GM19351 (cell line): ENCODE data around the gene PTPN4.
"Not testable (repeated sequence)": the region's sequence is repeated elsewhere in the genome, so short reads cannot be mapped to it uniquely, and the experiment has no call there.

Source experiments
- ATAC-seq: cut with Tn5 transposase; IDR thresholded peaks from one replicate; pipeline ENCODE4 v1.9.1; 2021; ENCODE audit warnings: mild to moderate bottlenecking, moderate library complexity; ENCODE audit not compliant: unreplicated experiment

PTPN4 gene

DNA sequence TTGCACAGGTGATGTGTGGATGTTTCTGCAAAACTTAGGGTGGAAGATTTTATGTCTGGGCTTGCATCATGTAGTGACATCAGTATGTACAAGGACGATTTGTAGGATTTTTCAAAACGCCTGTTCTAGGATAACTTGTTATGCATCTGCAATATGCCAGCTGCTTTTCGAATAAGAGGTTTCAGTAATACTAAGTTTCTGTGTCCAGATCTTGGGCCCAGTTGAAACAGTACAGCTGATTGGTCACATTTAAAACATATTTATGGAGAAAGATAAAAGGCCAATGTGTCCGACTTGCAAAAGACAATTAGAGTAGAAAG, 1.2 kb downstream of the PTPN4 start:
- ATAC-seq: no peak

- no peak for ATAC-seq
Observed at GRCh38 chr2:119764832-119765231, 5.1 kb downstream of the PTPN4 start.

GRCh38 chr2:119765433-119766002, 5.8 kb downstream of the PTPN4 start:
- ATAC-seq: no peak

GRCh38 chr2:119766944-119767343, 7.2 kb downstream of the PTPN4 start:
- no peak for ATAC-seq

- ATAC-seq: no peak
Observed at GRCh38 chr2:119768742-119769141, 9.0 kb downstream of the PTPN4 start.

- ATAC-seq: no peak
Observed at GRCh38 chr2:119769645-119770044, 9.9 kb downstream of the PTPN4 start.

DNA sequence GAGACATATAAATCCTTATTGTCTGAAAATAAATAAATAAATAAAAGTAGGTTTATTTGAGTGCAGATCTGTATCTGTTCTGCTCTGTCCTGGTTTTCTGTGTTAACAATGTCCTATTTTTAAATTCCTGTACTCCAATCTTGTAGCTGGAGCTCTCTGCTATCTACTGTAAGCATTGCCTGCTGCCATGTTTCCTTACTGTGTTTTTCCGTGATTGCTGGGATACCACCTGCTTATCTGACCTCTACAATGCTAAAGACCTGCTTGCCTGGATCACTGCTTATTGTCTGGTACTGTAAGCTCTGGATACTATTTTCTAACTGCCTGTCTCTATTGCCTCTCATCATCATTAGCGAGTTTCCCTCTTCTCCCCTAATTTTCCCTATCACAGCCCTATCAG, 11.6 kb downstream of the PTPN4 start:
- no peak for ATAC-seq

GRCh38 chr2:119772128-119772527, 12.4 kb downstream of the PTPN4 start:
- no peak for ATAC-seq

DNA sequence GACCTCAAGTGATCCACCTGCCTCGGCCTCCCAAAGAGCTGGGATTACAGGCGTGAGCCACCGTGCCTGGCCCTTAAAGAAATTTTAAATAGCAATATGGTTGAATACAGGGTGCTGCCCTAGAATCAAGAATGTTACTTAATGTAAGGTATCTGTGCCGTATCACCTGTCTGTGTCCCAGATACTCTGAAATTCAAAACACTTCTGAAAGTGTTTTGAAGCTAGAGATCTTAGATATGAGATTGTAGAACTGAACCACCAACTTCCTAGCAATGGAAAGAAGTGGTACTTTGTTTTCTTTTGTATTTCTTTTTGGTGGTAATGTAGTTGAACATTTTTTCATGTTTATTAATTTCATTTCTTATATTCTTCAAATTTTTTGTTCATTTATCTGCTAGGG, 13.0 kb downstream of the PTPN4 start:
- no peak for ATAC-seq

DNA sequence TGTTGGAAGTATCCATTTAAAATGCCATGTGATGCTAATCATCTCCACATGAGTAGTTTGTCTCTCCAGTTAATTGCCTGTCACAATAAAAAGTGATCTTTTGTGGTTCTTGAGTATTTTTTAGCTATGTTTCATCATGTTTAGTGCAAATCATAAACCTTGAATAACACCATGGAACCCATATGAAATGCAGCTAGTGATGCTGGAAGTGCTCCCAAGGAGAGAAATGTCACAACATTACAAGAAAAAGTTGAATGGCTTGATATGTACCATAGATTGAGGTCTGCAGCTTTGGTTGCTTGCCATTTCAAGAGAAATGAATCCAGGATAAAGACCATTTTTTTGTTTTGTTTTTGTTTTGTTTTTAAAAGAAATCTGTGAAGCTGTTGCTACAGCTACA, 14.3 kb downstream of the PTPN4 start:
- no peak for ATAC-seq

DNA sequence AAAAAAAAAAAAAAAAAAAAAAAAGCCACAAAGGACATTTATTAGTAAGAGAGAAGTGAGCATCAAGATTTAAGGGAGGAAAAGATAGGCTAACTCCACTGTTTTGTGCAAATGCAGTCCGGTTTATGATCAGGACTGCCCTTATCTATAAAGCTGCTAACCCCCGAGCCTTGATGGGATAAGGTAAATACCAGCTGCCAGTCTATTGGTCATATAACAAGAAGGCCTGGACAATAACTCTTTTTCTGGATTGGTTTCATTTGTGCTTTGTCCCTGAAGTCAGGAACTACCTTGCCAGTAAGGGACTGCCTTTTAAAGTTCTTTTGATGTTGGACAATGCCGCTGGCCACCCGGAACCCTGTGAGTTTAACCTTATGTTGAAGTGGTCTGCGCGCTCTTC, 15.4 kb downstream of the PTPN4 start:
- no peak for ATAC-seq

GRCh38 chr2:119782308-119783027, 22.7 kb downstream of the PTPN4 start:
- ATAC-seq: no peak

DNA sequence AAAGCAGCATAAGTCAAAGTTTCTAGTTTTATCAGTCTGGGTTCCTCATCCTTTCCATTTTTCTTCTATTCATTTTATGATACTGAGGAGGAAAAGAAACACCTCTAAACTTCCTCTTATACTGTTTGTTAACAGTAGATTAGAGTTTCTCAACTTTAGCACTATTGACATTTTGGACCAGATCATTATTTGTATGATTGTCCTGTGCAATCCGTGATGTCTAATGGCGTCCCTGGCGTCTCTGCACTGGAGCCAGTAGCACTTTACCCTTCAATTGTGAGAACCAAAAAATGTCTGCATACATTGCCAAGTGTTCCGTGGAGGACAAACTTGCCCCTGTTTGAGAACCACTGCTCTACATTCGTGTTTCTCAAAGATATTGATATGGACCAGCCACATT, 25.2 kb downstream of the PTPN4 start:
- ATAC-seq: no peak

DNA sequence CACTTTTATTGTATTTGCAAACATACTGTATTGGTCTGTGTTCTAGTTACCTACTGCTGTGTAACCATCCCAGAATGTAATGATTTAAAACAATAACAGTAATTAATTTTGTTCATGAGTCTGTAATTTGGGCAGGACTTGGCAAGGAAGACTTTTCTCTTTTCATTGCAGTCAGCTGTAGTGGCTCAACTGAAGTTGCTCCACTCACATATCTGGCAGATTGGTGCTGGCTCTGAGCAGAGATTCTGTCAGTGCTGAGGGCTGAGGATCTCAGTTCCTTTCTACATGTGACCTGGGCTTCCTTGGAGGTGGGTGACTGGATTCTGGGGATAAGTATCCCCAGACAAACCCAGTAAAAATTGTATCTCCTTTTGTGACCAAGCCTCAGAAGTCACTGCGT, 26.6 kb downstream of the PTPN4 start:
- ATAC-seq: no peak

DNA sequence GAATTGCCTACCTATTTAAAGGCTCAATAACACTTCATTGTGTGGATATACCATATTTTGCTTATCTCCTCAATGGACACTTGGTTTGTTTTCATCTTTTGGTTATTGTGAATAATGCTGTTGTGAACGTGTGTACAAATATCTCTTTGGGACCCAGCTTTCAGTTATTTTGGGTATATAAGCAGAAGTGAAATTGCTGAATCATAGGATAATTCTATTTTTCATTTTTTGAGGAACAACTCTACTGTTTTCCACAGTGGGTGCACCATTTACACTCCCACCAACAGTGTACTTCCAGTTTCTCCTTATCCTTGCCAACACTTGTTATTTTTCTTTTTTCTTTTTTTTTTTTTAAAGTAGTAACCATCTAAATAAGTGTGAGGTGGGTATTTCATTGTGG, 29.0 kb downstream of the PTPN4 start:
- ATAC-seq: no peak

DNA sequence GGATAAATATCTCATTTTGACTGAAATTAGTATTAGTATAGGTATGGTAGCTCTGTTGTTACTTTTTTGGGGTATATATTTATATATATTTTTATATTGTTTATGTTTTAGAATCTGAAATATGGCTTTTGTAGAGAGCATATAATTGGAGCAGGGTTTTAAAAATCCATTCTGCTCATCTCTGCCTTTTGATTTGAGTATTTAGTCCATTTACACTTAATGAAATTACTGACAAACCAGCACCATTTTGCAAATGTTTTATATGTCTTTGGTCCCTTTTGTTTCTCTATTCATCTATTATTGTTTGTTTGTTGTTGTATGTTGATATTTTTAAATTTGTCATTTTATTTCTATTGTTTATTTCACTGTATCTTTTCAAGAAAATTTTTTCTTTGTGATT, 30.7 kb downstream of the PTPN4 start:
- ATAC-seq: no peak

- no peak for ATAC-seq
Observed at GRCh38 chr2:119792907-119793312, 33.2 kb downstream of the PTPN4 start.

DNA sequence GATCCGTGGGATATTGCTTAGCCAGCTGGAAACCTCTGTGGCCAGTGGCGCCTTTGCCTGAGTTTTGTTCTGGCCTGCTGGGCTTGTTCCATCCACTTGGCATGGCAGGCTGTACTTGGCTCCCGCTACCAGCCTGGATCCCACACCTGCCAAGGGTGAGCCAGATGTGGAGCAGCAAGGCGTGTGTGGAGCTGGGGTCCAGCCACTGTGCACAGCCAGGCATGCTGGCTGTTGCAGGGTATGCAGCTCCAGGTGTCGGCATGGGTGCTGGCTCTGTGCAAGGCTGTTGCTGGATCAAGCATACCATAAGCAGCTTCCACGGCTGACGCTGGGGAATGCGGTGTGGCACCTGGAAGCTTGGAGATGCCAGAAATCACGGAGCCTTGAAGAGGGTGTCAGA, 34.5 kb downstream of the PTPN4 start:
- no peak for ATAC-seq

DNA sequence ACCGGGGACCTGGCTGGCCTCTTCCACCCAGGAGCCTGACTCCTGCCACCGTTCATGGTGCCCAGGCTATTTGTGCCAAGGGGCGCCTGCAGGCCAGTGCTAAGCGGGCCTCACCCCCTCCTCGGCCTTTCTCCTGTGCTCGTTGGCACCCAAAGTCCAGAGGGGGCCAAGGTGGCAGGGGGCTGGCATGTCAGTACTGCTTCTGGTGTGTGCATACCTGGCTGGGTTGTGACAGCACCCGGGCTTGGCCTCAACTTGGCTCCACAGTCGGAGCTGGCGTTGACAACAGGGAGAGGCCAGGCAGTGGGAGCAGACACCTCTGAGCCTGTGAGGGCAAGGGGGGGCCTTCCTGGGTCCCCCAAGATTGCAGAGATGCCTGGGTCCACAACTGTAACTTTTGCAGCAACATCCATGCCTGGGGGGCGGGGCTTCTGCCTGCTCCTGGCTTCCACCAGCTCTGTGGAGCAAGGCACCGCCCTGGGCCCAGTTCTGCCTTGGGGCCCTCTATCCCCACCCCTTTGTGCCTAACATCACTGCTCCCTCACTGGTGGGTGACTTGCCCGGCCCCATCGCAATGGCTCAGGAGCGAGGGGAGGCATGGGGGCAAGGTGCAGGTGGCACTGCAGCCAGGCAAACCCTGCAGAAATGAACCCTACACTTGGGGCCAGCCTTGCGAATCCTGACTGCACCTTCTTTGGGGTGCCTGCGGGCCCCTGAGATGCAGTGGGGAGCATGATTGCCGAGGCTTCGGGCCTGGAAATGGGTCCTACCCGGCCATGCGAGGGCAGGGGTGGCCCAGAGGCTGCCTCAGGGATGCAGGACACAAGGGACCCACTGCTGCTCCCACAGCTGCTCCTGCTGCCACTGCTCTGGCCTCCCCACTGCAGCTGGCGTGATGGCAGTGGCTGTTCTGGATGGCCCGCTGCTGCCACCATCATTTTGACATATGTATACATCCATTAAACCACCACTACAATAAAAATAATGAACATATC, 35.9 kb downstream of the PTPN4 start:
- ATAC-seq: no peak

- ATAC-seq: no peak
Observed at GRCh38 chr2:119800376-119800902, 40.7 kb downstream of the PTPN4 start.

GRCh38 chr2:119801040-119801439, 41.3 kb downstream of the PTPN4 start:
- ATAC-seq: no peak

GRCh38 chr2:119801989-119802388, 42.3 kb downstream of the PTPN4 start:
- not testable (repeated sequence) for ATAC-seq
